Measurements from ENCODE around the gene PARP6.

PARP6 gene

GRCh38 chr15:72230197-72231065 lies 41.9 kb downstream of the PARP6 start:
- peak; percentile 25 for DNase-seq

- no peak for DNase-seq
Observed at GRCh38 chr15:72229947-72230196, 42.5 kb downstream of the PARP6 start.

GRCh38 chr15:72229076-72229946 lies 43.0 kb downstream of the PARP6 start:
- DNase-seq: no peak

- DNase-seq: no peak
Observed at GRCh38 chr15:72227720-72228119, 44.6 kb downstream of the PARP6 start.

- no peak for DNase-seq
Observed at GRCh38 chr15:72227192-72227586, 45.2 kb downstream of the PARP6 start.

- DNase-seq: no peak
Observed at GRCh38 chr15:72223278-72223677, 49.1 kb downstream of the PARP6 start.

- DNase-seq: no peak
Observed at GRCh38 chr15:72222393-72222792, 50.0 kb downstream of the PARP6 start.

GRCh38 chr15:72220687-72221086 lies 51.7 kb downstream of the PARP6 start:
- no peak for DNase-seq

- DNase-seq: no peak
Observed at GRCh38 chr15:72217216-72217615, 55.1 kb downstream of the PARP6 start.

GRCh38 chr15:72216079-72216478 lies 56.3 kb downstream of the PARP6 start:
- DNase-seq: no peak

- DNase-seq: no peak
Observed at GRCh38 chr15:72207558-72208085, 64.7 kb downstream of the PARP6 start.

- no peak for DNase-seq
Observed at GRCh38 chr15:72206677-72207000, 65.7 kb downstream of the PARP6 start.

- no peak for DNase-seq
Observed at GRCh38 chr15:72205896-72206676, 66.3 kb downstream of the PARP6 start.

GRCh38 chr15:72205273-72205672 lies 67.1 kb downstream of the PARP6 start:
- DNase-seq: no peak

GRCh38 chr15:72203507-72203837 lies 68.9 kb downstream of the PARP6 start:
- DNase-seq: peak; percentile 33

- DNase-seq: no peak
Observed at GRCh38 chr15:72202801-72203506, 69.4 kb downstream of the PARP6 start.

GRCh38 chr15:72202302-72202701 lies 70.1 kb downstream of the PARP6 start:
- DNase-seq: no peak

GRCh38 chr15:72201391-72201921 lies 70.9 kb downstream of the PARP6 start:
- DNase-seq: no peak

- DNase-seq: no peak
Observed at GRCh38 chr15:72200395-72201237, 71.7 kb downstream of the PARP6 start.

GRCh38 chr15:72199721-72200212 lies 72.6 kb downstream of the PARP6 start:
- DNase-seq: no peak

GRCh38 chr15:72199205-72199515 lies 73.2 kb downstream of the PARP6 start:
- no peak for DNase-seq

Data from DMS 273 treated with DMSO at 0.1 percent for 48 hours (cell line).